GM21423 (cell line): ENCODE results near the gene VSIG10L.

Source experiments
- ATAC-seq: cut with Tn5 transposase; IDR thresholded peaks from one replicate; pipeline ENCODE4 v1.9.1; 2021; ENCODE audit warnings: mild to moderate bottlenecking, moderate library complexity; ENCODE audit not compliant: unreplicated experiment

The VSIG10L gene

GRCh38 chr19:51365965-51366388 is 24.0 kb upstream of the VSIG10L start, which contains the start of gene ETFB:
TSS of gene ETFB (minus strand) at chr19:51366388. CDS start at chr19:51366326, 62 bp downstream.
- ATAC-seq: no peak

DNA sequence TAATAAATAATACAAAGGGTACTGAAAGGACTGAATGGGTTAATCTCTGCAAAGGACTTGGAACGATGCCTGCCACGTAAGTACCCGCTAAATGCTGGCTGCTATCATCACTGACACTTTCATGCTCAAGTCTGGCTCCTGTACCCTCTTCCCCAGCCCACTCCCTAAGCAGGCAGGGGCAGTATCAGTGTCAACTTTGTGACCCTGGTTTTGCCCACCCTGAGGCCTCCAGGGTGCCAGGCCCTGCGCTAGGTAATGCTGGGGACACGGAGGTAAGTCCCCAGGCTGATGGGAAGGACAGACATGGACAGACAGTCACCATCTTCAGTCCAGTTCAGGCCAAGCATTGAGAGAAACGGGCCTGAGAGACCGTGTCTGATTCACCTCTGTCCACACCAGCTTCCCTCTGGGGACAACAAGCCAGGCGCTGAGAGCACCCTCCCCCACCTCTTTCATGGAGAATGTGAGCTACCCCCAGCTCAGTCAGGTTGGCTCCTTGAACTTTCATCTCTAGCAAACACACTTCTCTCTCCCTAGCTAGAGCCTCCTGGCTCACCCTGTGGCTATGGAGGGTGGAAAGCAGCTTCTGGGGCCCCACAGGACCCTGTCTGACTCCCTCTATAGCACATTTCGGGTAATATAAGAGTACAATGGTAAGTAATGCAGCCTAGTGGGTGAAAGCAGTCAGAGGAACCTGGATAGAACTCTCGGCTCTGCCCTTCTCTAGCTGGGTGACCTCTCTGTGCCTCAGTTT is 23.4 kb upstream of the VSIG10L start:
- ATAC-seq: no peak

DNA sequence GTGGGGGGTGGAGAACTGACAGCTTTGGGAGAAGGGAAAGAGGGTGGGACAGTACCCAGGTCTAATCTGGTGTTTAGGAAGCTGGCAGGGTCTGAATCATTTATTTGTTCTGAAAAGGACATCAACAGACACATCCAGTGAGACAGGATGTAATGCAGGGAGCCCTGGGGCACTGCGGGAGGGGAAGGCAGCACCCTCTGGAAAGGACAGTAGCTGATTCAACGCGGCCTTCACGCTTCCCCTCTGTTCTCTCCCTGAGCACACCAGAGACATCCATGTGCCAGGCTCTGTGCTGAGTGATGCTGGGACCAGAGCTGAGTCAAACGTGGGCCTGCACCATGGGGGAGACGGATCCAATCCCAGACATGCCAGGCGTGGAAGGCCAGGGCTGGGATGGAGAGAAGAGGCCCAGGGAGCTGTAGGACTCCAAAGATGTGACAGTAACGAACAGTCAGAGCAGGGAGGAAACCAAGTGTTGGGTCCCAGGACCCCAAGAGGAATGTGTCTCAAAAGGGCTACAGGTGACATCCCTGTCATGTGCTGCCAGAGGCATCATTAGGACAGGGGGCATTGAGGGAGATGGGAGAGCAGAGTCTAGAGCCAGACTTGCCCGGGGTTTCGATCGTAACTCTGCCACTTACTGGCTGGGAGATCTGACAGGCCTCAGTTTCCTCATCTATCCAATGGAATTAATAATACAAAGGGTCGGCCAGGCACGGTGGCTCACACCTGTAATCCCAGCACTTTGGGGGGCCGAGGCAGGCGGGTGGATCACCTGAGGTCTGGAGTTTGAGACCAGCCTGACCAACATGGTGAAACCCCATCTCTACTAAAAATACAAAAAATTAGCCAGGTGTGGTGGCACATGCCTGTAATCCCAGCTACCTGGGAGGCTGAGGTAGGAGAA is 22.5 kb upstream of the VSIG10L start:
- no peak for ATAC-seq

DNA sequence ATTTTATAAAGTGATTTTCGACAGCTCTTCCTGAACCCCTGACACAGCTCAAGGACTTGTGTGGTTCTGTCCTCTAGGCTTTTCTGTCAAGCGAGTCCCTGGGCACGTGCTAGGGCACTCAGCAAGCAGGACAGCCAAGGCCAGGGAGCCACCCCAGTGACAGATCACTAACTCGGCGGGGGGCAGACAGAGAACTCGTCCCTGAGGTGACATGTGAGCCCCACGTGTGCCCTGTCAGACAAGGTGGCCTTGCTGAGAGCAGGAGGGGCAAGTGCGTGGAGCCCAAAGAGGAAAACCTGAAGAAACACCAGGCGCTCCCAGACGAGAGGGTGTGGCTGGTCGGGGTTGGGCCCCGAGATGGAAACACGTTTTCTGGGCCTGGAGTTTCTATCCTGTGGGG is 19.3 kb upstream of the VSIG10L start:
- ATAC-seq: no peak

DNA sequence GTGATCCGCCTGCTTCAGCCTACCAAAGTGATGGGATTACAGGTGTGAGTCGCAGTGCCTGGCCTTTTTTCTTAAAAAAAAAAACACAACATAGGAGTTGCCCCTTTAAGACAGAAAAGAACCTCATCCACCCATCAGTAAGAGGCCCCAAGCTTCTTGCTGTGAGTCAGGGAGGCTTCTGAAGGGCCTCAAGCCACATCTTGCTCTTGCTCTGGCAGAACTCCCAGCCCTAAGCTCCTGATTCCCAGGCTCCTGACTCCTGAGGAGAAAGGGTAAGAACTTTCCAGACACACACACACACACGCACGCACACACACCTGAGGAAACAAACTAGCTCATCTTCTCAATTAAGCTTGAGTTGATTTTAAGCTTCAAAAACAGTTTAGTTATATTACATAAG is 17.4 kb upstream of the VSIG10L start:
- ATAC-seq: no peak

DNA sequence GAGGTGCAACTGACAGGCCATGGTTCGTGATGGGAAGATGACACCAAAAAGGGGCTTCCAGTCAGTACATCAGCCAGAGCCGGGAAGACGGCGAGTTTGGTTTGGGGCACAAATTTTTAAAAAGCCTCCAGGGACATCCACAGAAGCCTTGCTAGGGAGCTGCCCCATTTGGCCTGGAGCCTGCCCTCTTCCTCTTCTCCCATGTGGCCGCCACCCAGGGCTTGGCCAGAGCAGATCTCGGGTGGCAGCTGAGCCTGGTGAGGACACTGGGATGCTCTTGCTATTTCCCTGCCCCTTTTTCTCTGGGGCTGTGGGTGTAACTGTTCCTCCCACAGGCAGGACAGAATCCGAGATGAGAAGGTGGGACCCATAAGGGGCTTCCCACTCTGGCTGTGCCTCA is 16.0 kb upstream of the VSIG10L start:
- ATAC-seq: no peak

GRCh38 chr19:51356159-51356801 is 14.3 kb upstream of the VSIG10L start:
- no peak for ATAC-seq

DNA sequence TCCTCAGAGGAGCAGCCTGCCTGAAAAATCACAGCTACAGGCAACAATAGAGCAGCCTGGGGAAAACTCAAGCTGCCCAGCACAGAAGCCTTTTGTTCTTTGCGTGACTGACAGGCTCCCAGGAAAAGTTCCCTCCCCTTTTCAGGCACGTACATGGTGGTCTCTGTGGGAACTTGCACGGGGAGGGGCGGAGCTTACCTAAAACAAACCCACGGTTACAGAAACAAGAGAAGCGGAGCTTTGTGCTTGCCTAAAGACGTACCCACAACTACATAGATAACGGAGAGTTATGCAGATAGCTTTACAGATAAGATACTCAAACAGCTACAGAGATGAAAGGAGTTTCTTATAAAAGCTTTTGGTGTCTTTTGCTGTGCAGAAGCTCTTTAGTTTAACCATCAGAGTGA is 12.8 kb upstream of the VSIG10L start:
- no peak for ATAC-seq

GRCh38 chr19:51354103-51354741 is 12.3 kb upstream of the VSIG10L start:
- ATAC-seq: no peak

- ATAC-seq: no peak
Measured at GRCh38 chr19:51352783-51353360, 10.9 kb upstream of the VSIG10L start.

GRCh38 chr19:51351266-51351990 is 9.5 kb upstream of the VSIG10L start:
- no peak for ATAC-seq

DNA sequence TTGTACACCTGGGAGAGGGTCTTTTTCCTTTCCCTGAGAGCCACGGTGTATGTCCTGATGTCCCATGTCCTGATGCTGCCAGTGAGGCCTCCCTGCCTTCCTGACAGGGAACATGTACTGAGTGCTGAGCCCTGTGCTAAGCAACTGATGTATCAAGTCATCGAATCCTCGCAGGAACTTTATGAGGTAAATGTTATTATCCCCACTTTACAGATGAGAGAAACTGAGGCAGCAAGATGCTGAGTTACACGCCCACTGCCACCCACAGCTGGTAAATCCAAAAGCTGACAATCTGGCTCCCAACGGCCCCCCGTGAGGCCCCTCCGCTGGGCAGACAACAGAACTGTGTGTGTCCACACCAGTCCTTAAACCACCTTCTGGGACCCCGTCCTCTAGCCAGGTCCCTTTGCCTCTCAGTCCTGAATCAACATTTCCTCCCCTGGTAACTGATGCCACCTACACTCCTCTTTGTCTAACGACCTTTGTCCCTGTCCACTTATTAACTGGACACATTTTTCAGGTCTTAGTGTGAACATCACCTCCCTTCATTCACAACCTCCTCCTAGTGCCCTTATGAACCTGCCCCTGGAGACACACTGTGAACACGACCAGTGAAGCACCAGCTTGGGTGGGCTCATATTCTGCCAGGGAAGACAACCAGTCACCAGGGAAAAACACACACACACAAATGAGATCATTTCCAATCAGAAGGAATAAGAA is 5.4 kb upstream of the VSIG10L start:
- ATAC-seq: no peak

- ATAC-seq: no peak
Measured at GRCh38 chr19:51346742-51347141, 4.8 kb upstream of the VSIG10L start.

GRCh38 chr19:51345076-51345620 is 3.2 kb upstream of the VSIG10L start:
- no peak for ATAC-seq

- no peak for ATAC-seq
Measured at GRCh38 chr19:51342631-51343569, 961 bp upstream of the VSIG10L start.

- no peak for ATAC-seq
Measured at GRCh38 chr19:51341066-51341465, 873 bp downstream of the VSIG10L start.

- ATAC-seq: peak; percentile 49
Measured at GRCh38 chr19:51339687-51340656, 2.0 kb downstream of the VSIG10L start.
